Measurements from ENCODE around the gene FAM124B. TPM values are rescaled to one million over a fixed set of nuclear protein-coding genes. Genes with fewer than 3 reads are reported as not detected.

The FAM124B gene
- polyA plus RNA-seq, 4 donors, result 2.1 to 3.1 (median 2.8) TPM

GRCh38 chr2:224347176-224348051 lies 54.5 kb downstream of the FAM124B start:
- no peak for DNase-seq (ENCODE audit: low read depth in 4 of 4, low spot score in 3 of 4)

- no peak for DNase-seq (ENCODE audit: low read depth in 4 of 4, low spot score in 3 of 4)
Measured at GRCh38 chr2:224345492-224345891, 56.4 kb downstream of the FAM124B start.

GRCh38 chr2:224343226-224343625 lies 58.7 kb downstream of the FAM124B start:
- DNase-seq (ENCODE audit: low read depth in 4 of 4, low spot score in 3 of 4), result no peak

- DNase-seq (ENCODE audit: low read depth in 4 of 4, low spot score in 3 of 4), result no peak
Measured at GRCh38 chr2:224335991-224336390, 65.9 kb downstream of the FAM124B start.

GRCh38 chr2:224334726-224335125 lies 67.2 kb downstream of the FAM124B start:
- DNase-seq (ENCODE audit: low read depth in 4 of 4, low spot score in 3 of 4), result no peak

- DNase-seq (ENCODE audit: low read depth in 4 of 4, low spot score in 3 of 4), result no peak
Measured at GRCh38 chr2:224333726-224334482, 68.0 kb downstream of the FAM124B start.

GRCh38 chr2:224331698-224332097 lies 70.2 kb downstream of the FAM124B start:
- DNase-seq (ENCODE audit: low read depth in 4 of 4, low spot score in 3 of 4), result no peak

- no peak for DNase-seq (ENCODE audit: low read depth in 4 of 4, low spot score in 3 of 4)
Measured at GRCh38 chr2:224328798-224329197, 73.1 kb downstream of the FAM124B start.

Other genes starting within 250 kb of the FAM124B start
- 100 to 1,000 TPM; 107 to 140 (median 136) TPM for gene CUL3, start 183.3 kb upstream of the FAM124B start, polyA plus RNA-seq (ENCODE audit: insufficient read length in 4 of 4)